HG03039 (cell line): ENCODE results near the gene SPAG6.
"Not testable (repeated sequence)": the region's sequence is repeated elsewhere in the genome, so short reads cannot be mapped to it uniquely, and the experiment has no call there.

Experiments used
- ATAC-seq: cut with Tn5 transposase; IDR thresholded peaks from one replicate; pipeline ENCODE4 v1.9.1; 2021; ENCODE audit warnings: mild to moderate bottlenecking, moderate library complexity; ENCODE audit not compliant: unreplicated experiment

SPAG6 gene

GRCh38 chr10:22345301-22346095, at the start of gene SPAG6:
Gene SPAG6, plus strand, starts transcription at chr10:22345496. Its CDS starts 116 bp downstream, at chr10:22345612.
- ATAC-seq: no peak

GRCh38 chr10:22301193-22301592, 44.1 kb upstream of the SPAG6 start:
- no peak for ATAC-seq

DNA sequence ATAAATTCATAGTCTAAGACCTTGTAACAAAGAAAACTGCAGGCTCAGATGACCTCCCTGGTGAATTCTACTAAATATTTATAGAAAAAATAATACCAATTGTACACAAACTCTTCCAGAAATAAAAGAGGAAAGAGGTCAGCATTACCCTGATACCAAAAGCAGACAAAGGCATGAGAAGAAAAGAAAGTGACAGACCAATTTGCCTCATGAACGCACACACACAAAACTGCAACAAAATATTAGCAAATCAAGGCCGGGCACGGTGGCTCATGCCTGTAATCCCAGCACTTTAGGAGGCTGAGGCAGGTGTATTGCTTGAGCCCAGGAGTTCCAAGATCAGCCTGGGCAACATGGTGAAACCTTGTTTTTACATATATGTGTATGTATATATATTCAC, 41.8 kb upstream of the SPAG6 start:
- ATAC-seq: no peak

GRCh38 chr10:22305721-22306120, 39.6 kb upstream of the SPAG6 start:
- no peak for ATAC-seq

- ATAC-seq: peak; percentile 96
Observed at GRCh38 chr10:22308390-22308789, 36.9 kb upstream of the SPAG6 start.

GRCh38 chr10:22309180-22310000, 35.9 kb upstream of the SPAG6 start:
- no peak for ATAC-seq

DNA sequence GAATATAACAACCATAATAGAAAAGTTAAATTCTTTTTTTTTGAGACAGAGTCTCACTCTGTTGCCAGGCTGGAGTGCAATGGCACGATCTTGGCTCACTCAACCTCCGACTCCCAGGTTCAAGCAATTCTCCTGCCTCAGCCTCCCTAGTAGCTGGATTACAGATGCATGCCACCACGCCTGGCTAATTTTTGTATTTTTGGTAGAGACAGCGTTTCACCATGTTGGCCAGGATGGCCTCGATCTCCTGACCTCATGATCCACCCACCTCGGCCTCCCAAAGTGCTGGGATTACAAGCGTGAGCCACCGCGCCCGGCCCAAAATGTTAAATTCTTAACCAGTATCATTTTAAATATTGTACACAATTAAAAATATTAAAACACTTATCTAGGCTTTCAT, 35.3 kb upstream of the SPAG6 start:
- ATAC-seq: not testable (repeated sequence)

- no peak for ATAC-seq
Observed at GRCh38 chr10:22310928-22311327, 34.4 kb upstream of the SPAG6 start.

DNA sequence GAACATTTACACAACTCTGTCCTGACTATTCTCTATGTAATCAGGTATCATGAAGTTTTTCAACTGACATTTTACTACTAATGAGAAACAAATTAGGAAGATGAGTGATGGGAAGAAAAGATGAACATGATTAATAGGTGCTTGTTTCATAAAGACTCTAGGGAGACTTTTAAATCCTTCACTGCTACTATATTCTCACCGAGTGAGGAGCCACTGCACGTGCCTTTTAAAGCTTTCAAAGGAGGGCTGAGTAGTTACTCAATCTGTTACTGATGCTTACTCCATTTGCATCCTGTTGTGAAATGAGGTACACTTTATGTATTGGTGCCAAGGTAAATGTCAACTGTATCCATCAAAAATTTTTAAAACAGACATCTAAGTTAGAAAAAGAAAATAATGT, 30.4 kb upstream of the SPAG6 start:
- no peak for ATAC-seq

DNA sequence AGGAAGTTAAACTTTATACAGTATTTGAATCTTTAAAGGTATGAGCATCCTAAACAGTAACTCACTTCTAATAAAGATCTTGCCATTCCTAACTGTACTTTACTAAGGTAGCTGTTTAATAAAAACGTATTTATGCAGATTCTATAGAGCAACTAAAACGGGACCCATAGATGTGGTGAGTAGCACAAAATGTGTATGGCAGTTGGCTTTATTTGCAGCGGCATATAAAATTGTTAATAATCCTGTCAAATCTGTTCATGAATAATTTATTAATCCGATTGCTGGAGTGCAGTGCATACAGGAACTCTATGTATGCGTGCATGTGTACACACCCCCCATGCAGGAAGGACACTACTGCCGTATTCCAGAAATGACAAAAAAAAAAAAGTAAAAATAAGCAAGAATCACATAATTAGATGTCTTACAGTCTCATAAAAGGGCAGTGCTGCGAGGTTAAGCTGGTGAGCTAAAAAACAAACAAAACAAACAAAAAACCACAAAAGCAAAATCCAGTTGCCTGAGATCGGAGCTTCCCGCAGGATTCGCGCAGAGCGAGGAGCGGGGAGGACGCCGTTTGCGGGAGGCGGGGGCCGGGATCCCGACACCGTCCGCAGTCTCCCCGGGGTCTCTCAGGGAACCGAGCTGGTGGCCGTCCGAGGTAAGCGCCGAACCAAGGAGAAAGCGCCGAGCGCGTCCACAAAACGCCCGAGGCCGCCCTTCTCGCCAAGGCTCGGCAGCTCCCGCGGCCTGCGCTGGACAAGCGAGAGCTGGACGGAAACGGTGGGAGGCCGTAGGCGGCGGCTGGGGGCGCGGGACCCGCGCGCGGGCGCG, 29.6 kb upstream of the SPAG6 start:
- ATAC-seq: peak; percentile 18

- ATAC-seq: peak; percentile 61
Observed at GRCh38 chr10:22316286-22317075, 28.8 kb upstream of the SPAG6 start, which contains the start of gene COMMD3. Gene COMMD3, plus strand, starts transcription at chr10:22316388. Its CDS starts 30 bp downstream, at chr10:22316418.

DNA sequence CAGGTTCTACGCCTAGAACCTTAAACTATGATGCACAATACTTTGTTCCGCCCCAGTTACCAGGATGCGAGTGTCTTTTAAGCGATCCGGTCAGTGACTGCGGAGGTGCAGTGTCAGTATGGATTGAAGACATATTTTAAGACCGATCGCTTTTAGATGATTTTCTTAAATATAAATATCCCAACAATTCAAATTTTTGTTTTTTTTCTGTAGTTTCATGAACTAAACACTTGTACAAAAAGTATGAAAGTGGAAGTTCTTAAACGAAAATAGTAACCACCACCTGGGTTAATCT, 28.3 kb upstream of the SPAG6 start:
- peak; percentile 5 for ATAC-seq

- no peak for ATAC-seq
Observed at GRCh38 chr10:22317771-22318565, 27.3 kb upstream of the SPAG6 start.

DNA sequence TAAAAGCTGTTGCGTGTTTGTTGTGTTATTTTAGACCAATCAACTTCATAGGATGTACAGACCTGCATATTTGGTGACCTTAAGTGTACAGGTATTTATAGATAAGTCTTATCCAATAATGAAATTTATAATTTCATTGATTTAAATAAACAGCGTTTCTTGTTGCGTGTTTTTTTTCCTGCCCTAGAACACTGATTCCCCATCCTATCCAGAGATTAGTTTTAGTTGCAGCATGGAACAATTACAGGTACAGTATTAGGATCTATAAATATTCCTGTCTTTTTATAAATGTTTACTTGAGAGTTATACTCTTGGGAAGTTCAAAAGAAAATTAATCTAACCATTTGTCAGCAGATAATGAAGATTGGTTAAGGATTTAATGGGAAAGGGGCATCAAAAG, 26.5 kb upstream of the SPAG6 start:
- ATAC-seq: no peak

GRCh38 chr10:22319547-22319979, 25.7 kb upstream of the SPAG6 start:
- no peak for ATAC-seq

DNA sequence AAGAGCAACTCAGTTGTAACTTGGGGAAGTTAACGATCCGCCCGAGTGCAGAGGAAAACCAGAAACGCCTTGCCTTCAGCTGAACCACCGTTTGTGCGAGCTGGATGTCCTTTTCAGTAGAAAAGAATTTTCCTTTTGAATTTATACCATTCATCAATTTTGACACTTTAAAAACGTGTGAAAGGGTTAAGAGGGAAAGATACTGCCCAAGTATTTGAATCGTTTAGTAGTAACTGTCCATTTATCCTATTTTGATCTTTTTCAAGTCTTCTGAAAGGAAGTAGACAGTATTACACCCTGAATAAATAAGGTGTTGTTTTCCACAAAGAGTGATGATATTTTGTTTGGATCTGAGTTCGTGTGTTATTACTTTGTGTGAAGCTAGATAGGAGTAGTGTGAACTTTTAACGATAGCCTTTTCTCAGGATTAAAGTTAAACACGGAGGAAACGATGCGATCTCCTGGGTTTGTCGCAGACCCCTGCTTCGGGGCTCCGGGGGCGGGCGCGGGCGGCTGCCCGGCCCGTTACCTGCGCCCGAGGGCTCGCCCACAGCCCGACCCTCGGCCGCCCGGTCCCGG, 25.2 kb upstream of the SPAG6 start:
- ATAC-seq: no peak

GRCh38 chr10:22320591-22321155, 24.6 kb upstream of the SPAG6 start, which contains the start of gene BMI1:
Gene BMI1, plus strand, starts transcription at chr10:22321099. Its CDS starts 5,351 bp downstream, at chr10:22326450.
- ATAC-seq: peak; percentile 23

- peak; percentile 21 for ATAC-seq
Observed at GRCh38 chr10:22321156-22321923, 24.0 kb upstream of the SPAG6 start.
